OCI-LY7 (cell line): ENCODE results near the gene FOXC2. TPM values are rescaled to one million over a fixed set of nuclear protein-coding genes. Genes with fewer than 3 reads are reported as not detected.

ENCODE experiments used
- BruUV-seq: library from RNA; stranded (reverse); fragments of 400-500 nt; replicated peaks from 2 replicates; lab custom pipeline; 2021; lab: Mats Ljungman, UMichigan
- CTCF ChIA-PET: fragments of 300-600 bp; sonication (Branson Sonifier 250); formaldehyde crosslinking; loops from one replicate; lab custom pipeline; 2022; ENCODE audit warnings: antibody characterized with exemption; ENCODE audit not compliant: unreplicated experiment; lab: Charles Lee
- POLR2A ChIA-PET: fragments of 300-600 bp; sonication (Branson Sonifier 250); formaldehyde crosslinking; loops from one replicate; lab custom pipeline; 2022; ENCODE audit warnings: antibody characterized with exemption; lab: Charles Lee
- DNase-seq: peaks from one replicate; pipeline ENCODE4 v3.0.0-alpha.2; 2015; ENCODE audit warnings: low spot score
- H2AFZ ChIP-seq: fragments of 200-600 bp; sonication (generic), shearing (Covaris generic); 2 replicates; pipeline ENCODE4 v1.6.1; 2014; ENCODE audit warnings: mild to moderate bottlenecking, antibody characterized with exemption, low read length, moderate library complexity
- H3K27ac ChIP-seq: fragments of 200-600 bp; sonication (generic); 2 replicates; pipeline ENCODE4 v1.5.1; 2014; ENCODE audit warnings: mixed run types, low read depth, mild to moderate bottlenecking, moderate library complexity, low read length, inconsistent platforms; ENCODE audit not compliant: poor library complexity, severe bottlenecking
- H3K36me3 ChIP-seq: fragments of 200-600 bp; sonication (generic); 2 replicates; pipeline ENCODE4 v1.6.1; 2014; ENCODE audit warnings: mild to moderate bottlenecking, antibody characterized with exemption, low read length, moderate library complexity, mixed read lengths; ENCODE audit not compliant: insufficient read depth
- H3K4me1 ChIP-seq: fragments of 200-600 bp; sonication (generic); 2 replicates; pipeline ENCODE4 v1.5.1; 2014; ENCODE audit warnings: mild to moderate bottlenecking, low read length; ENCODE audit not compliant: insufficient read depth, poor library complexity, severe bottlenecking
- H3K4me2 ChIP-seq: fragments of 200-600 bp; sonication (generic); 2 replicates; pipeline ENCODE4 v1.6.1; 2014; ENCODE audit warnings: mild to moderate bottlenecking, low read length
- H3K4me3 ChIP-seq: fragments of 200-600 bp; sonication (generic); 2 replicates; pipeline ENCODE4 v1.5.1; 2014; ENCODE audit warnings: mild to moderate bottlenecking, low read depth, low read length; ENCODE audit not compliant: poor library complexity, severe bottlenecking
- H3K79me2 ChIP-seq: fragments of 200-600 bp; sonication (generic); 2 replicates; pipeline ENCODE4 v1.6.1; 2016; ENCODE audit warnings: low read depth, mild to moderate bottlenecking, low read length, moderate library complexity, mixed read lengths; ENCODE audit not compliant: insufficient read depth
- H3K9me2 ChIP-seq: fragments of 200-600 bp; sonication (generic); 2 replicates; pipeline ENCODE4 v1.6.1; 2016; ENCODE audit warnings: mild to moderate bottlenecking, low read length, mixed read lengths; ENCODE audit not compliant: insufficient read depth
- H3K9me3 ChIP-seq: fragments of 200-600 bp; sonication (generic); 2 replicates; pipeline ENCODE4 v1.6.1; 2014; ENCODE audit warnings: mild to moderate bottlenecking, mixed run types, low read length, mixed read lengths
- H4K20me1 ChIP-seq: fragments of 200-600 bp; sonication (generic); 2 replicates; pipeline ENCODE4 v1.6.1; 2014; ENCODE audit warnings: mild to moderate bottlenecking, antibody characterized with exemption, low read length, moderate library complexity, mixed read lengths; ENCODE audit not compliant: insufficient read depth
- CTCF ChIP-seq: fragments of 200-600 bp; sonication (generic); conservative IDR thresholded peaks from 2 replicates; pipeline ENCODE4 v1.5.1; 2014; ENCODE audit warnings: mild to moderate bottlenecking, antibody characterized with exemption, low read length, moderate library complexity, mixed read lengths
- EZH2phosphoT487 ChIP-seq: fragments of 200-600 bp; sonication (generic); IDR thresholded peaks from 2 replicates; pipeline ENCODE4 v1.6.1; 2018; ENCODE audit warnings: low read depth, borderline replicate concordance, mild to moderate bottlenecking, mixed run types, antibody characterized with exemption, low read length, moderate library complexity, mixed read lengths
- intact Hi-C: fragments of 100-400 bp; cut with micrococcal nuclease; formaldehyde crosslinking; loops from one replicate; pipeline ENCODE4 v1.10.0; 2022; ENCODE audit not compliant: unreplicated experiment
- total RNA-seq, 2 experiments: library from RNA; depleted of rRNA in 1 of 2; stranded (reverse); fragments of >200 nt in 1 of 2; shearing (Covaris generic) in 1 of 2; gene quantifications; 2 replicates each; pipeline ENCODE4 v1.2.3, GENCODE V29; 2014 to 2022

The FOXC2 gene
- total RNA-seq, 2 experiments from 2014 or later: not detected

GRCh38 chr16:86529160-86529559 is 37.5 kb upstream of the FOXC2 start:
- POLR2A ChIA-PET: no interaction called here
- no peaks in the 10 kb centered on the region for H3K79me2 ChIP-seq
- intact Hi-C loops: loop anchor here (10.0 kb wide), 1 partner anchor 704 kb away; no protein-coding TSS in a partner anchor

GRCh38 chr16:86530251-86531190 is 36.1 kb upstream of the FOXC2 start:
- Histone ChIP-seq H4K20me1 (no peaks in the 10 kb centered on the region), H3K9me2 (no peaks in the 10 kb centered on the region), H2AFZ (no peak overlapping the region), H3K36me3 (no peaks in the 10 kb centered on the region), H3K4me2 (no peak overlapping the region), H3K4me1 (no peaks in the 10 kb centered on the region), H3K9me3 (no peaks in the 10 kb centered on the region), H3K79me2 (no peaks in the 10 kb centered on the region), H3K27ac (no peak overlapping the region), H3K4me3 (no peak overlapping the region)
- intact Hi-C loops: no loop called here
- no peak for DNase-seq
- POLR2A ChIA-PET: no interaction called here
- BruUV-seq: no TSS peak
- no peak for TF ChIP-seq EZH2phosphoT487
- no peak for TF ChIP-seq CTCF
- CTCF ChIA-PET: no interaction called here

More at GRCh38 chr16:86529160-86529559, 37.5 kb upstream of the FOXC2 start:
- Histone ChIP-seq H2AFZ (no peak overlapping the region), H4K20me1 (no peaks in the 10 kb centered on the region), H3K4me1 (no peaks in the 10 kb centered on the region), H3K36me3 (no peaks in the 10 kb centered on the region), H3K27ac (no peak overlapping the region), H3K9me3 (no peaks in the 10 kb centered on the region), H3K4me2 (no peak overlapping the region), H3K4me3 (no peak overlapping the region), H3K9me2 (no peaks in the 10 kb centered on the region)
- no peak for DNase-seq
- TF ChIP-seq EZH2phosphoT487 (no peak), CTCF (no peak)
- no TSS peak for BruUV-seq
- CTCF ChIA-PET: no interaction called here

GRCh38 chr16:86531191-86531545 is 35.5 kb upstream of the FOXC2 start:
- no peaks in the 10 kb centered on the region for H3K9me2 ChIP-seq
- TF ChIP-seq CTCF: no peak
- no peak for TF ChIP-seq EZH2phosphoT487
- no peak overlapping the region for H3K4me2 ChIP-seq
- H3K4me1 ChIP-seq: no peaks in the 10 kb centered on the region
- DNase-seq: no peak
- H2AFZ ChIP-seq: no peak overlapping the region
- POLR2A ChIA-PET: interaction anchor here (0.7 kb wide), 1 partner anchor 108 kb away, joined by 3 read pairs; no protein-coding TSS in a partner anchor
- no peaks in the 10 kb centered on the region for H3K36me3 ChIP-seq
- no peaks in the 10 kb centered on the region for H4K20me1 ChIP-seq
- no peak overlapping the region for H3K27ac ChIP-seq
- H3K9me3 ChIP-seq: no peaks in the 10 kb centered on the region
- H3K4me3 ChIP-seq: no peak overlapping the region
- intact Hi-C loops: no loop called here
- no TSS peak for BruUV-seq
- H3K79me2 ChIP-seq: no peaks in the 10 kb centered on the region
- CTCF ChIA-PET: no interaction called here
